K562 (cell line): ENCODE data around the gene RNU6-1. TPM values are rescaled to one million over a fixed set of nuclear protein-coding genes. Genes with fewer than 3 reads are reported as not detected.

Experiments used
- ATAC-seq: fragments of 200-7000 bp; cut with Tn5 transposase; 3 replicates; pipeline ENCODE4 v1.9.1; 2020; ENCODE audit warnings: moderate library complexity
- BruUV-seq: library from RNA; stranded (reverse); fragments of 400-500 nt; replicated peaks from 2 replicates; lab custom pipeline; 2021; lab: Mats Ljungman, UMichigan
- CTCF ChIA-PET: fragments of 300-600 bp; formaldehyde crosslinking; extraction: SDS; loops from one replicate; lab custom pipeline; 2021; ENCODE audit warnings: low intra/inter-chr PET ratio; lab: Yijun Ruan, JAX
- POLR2A ChIA-PET: fragments of 300-600, 350-650 bp; sonication (Branson Sonifier 250); formaldehyde crosslinking; extraction: SDS; loops from one replicate; lab custom pipeline; 2021; ENCODE audit warnings: antibody characterized with exemption, inconsistent platforms; lab: Yijun Ruan, JAX
- DNase-seq, 4 experiments: peaks; one replicate each; pipeline versions ENCODE4 v3.0.0 to v3.0.0-alpha.2; 2011 to 2018; ENCODE audit warnings: low spot score in 3 of 4, mixed read lengths in 3 of 4; ENCODE audit errors: extremely low read depth in 1 of 4
- FAIRE-seq: peaks from 2 replicates; lab custom pipeline; 2011; peaks lifted over from hg19 to GRCh38; lab: Jason Lieb, UNC
- H2AFZ ChIP-seq: 2 replicates; pipeline ENCODE4 v1.6.0; 2011; ENCODE audit warnings: low read depth, low read length, control low read depth, inconsistent platforms
- H3K27ac ChIP-seq: fragments of 200-600 bp; 3 replicates; pipeline ENCODE4 v1.8.0; 2011; ENCODE audit warnings: low read depth, mild to moderate bottlenecking, control low read depth, inconsistent platforms, low read length, moderate library complexity, mixed read lengths; ENCODE audit errors: extremely low read depth
- H3K27me3 ChIP-seq, 2 experiments: fragments of 300-600 bp in 1 of 2; 2 replicates in 1 of 2; 3 replicates in 1 of 2; pipeline versions ENCODE4 v1.6.0 to v1.8.0; 2011; ENCODE audit warnings: inconsistent platforms in 2 of 2, low read length in 2 of 2, mild to moderate bottlenecking in 1 of 2, mixed read lengths in 1 of 2, moderate library complexity in 1 of 2; ENCODE audit not compliant: control insufficient read depth in 2 of 2, insufficient read depth in 2 of 2
- H3K36me3 ChIP-seq: fragments of 300-600 bp; 3 replicates; pipeline ENCODE4 v1.8.0; 2011; ENCODE audit warnings: mild to moderate bottlenecking, low read length, inconsistent platforms; ENCODE audit not compliant: control insufficient read depth, insufficient read depth
- H3K4me1 ChIP-seq, 2 experiments: fragments of 200-600 bp in 1 of 2; replicated peaks in 1 of 2; 2 replicates in 1 of 2; 3 replicates in 1 of 2; pipeline versions ENCODE4 v1.5.1 to v1.8.0; 2011; ENCODE audit warnings: inconsistent platforms in 2 of 2, low read length in 2 of 2, mild to moderate bottlenecking in 1 of 2, mixed read lengths in 1 of 2, moderate library complexity in 1 of 2; ENCODE audit not compliant: control insufficient read depth in 2 of 2, insufficient read depth in 2 of 2
- H3K4me2 ChIP-seq: 2 replicates; pipeline ENCODE4 v1.6.1; 2011; ENCODE audit warnings: low read length, control low read depth, inconsistent platforms, mixed read lengths; ENCODE audit not compliant: insufficient read depth
- H3K4me3 ChIP-seq: fragments of 200-600 bp; sonication (generic), shearing (Covaris generic); 2 replicates; pipeline ENCODE4 v1.5.1; 2016; ENCODE audit warnings: control low read depth, inconsistent platforms
- H3K79me2 ChIP-seq: fragments of 200-600 bp; 3 replicates; pipeline ENCODE4 v1.8.0; 2011; ENCODE audit warnings: low read length, inconsistent platforms; ENCODE audit not compliant: control insufficient read depth, insufficient read depth
- H3K9ac ChIP-seq, 2 experiments: 2 replicates each; pipeline versions ENCODE4 v1.6.0 to v1.6.1; 2011; ENCODE audit warnings: low read depth in 2 of 2, low read length in 2 of 2, control low read depth in 1 of 2, inconsistent platforms in 1 of 2, mild to moderate bottlenecking in 1 of 2, mixed read lengths in 1 of 2; ENCODE audit not compliant: insufficient read depth in 1 of 2
- H3K9me1 ChIP-seq: one replicate; pipeline ENCODE4 v1.6.0; 2011; ENCODE audit warnings: inconsistent platforms, mild to moderate bottlenecking, low read length, moderate library complexity; ENCODE audit not compliant: control insufficient read depth, insufficient read depth
- H3K9me3 ChIP-seq: replicated peaks from 2 replicates; pipeline ENCODE4 v1.5.1; 2011; ENCODE audit warnings: low read depth, low read length, inconsistent platforms; ENCODE audit not compliant: control insufficient read depth, insufficient read depth
- H4K20me1 ChIP-seq: replicated peaks from 2 replicates; pipeline ENCODE4 v1.6.1; 2011; ENCODE audit warnings: low read length, inconsistent platforms, mixed read lengths; ENCODE audit not compliant: control insufficient read depth, insufficient read depth
- SMARCC2 ChIP-seq: fragments of 450-650 bp; IDR thresholded peaks from 2 replicates; pipeline ENCODE4 v1.6.1; 2017; ENCODE audit warnings: antibody characterized with exemption, moderate library complexity, mild to moderate bottlenecking, low read depth
- ZBTB33 ChIP-seq: sonication (generic); formaldehyde crosslinking; IDR thresholded peaks from 2 replicates; pipeline ENCODE4 v1.8.1; 2023; ENCODE audit warnings: mild to moderate bottlenecking, missing genetic modification reagents
- WGBS: fragments of 100-300 bp; shearing (Covaris generic); methylation state at CpG from one replicate; pipeline ENCODE4 v1.1.6; 2016; ENCODE audit warnings: low coverage, mixed read lengths; ENCODE audit not compliant: insufficient coverage; ENCODE audit errors: missing lambda C conversion rate; 5-methylcytosine and 5-hydroxymethylcytosine counted together
- in situ Hi-C: fragments of 300-500 bp; cut with MboI; formaldehyde crosslinking; loops from 4 replicates; pipeline ENCODE4 v1.15.0; 2018; ENCODE audit warnings: inconsistent platforms, mixed read lengths
- intact Hi-C: fragments of 100-400 bp; cut with micrococcal nuclease; formaldehyde crosslinking; loops from 2 replicates; pipeline ENCODE4 v1.14.2; 2022
- polyA plus RNA-seq, 8 experiments: library from polyadenylated mRNA; depleted of rRNA in 4 of 8; stranded (reverse) in 5 of 8; unstranded in 3 of 8; fragments of >200 nt; fragmentation: Nextera tagmentation in 2 of 8; fragmentation: Illumina TruSeq in 1 of 8; extraction: Ambion mirVana in 2 of 8; extraction: Trizol in 1 of 8; gene quantifications; 2 replicates each; pipeline versions ENCODE4 v1.2.1 to v1.2.3, GENCODE V29; 2011 to 2014; ENCODE audit warnings: inconsistent platforms in 1 of 8, missing spikeins in 1 of 8
- total RNA-seq, 7 experiments: library from RNA; depleted of rRNA in 6 of 7; stranded (reverse); fragments of >200 nt in 6 of 7; fragmentation: Illumina TruSeq in 2 of 7; extraction: Trizol in 2 of 7; gene quantifications; 2 replicates each; pipeline versions ENCODE4 v1.2.1 to v1.2.3, GENCODE V29; 2011 to 2021; ENCODE audit warnings: low replicate concordance in 1 of 7

The RNU6-1 gene
- total and polyA plus RNA-seq, 9 of the 15 experiments (the other 6 are each of a cell fraction or from before 2014, with no cell fraction given) = not detected

GRCh38 chr15:67835297-67836133 lies 4.3 kb downstream of the RNU6-1 start:
- Histone ChIP-seq H3K27me3 (peaks cover 2 to 29% of the 10 kb centered on the region in 2 experiments; a peak in 4 of 5 replicates), H3K4me1 (peaks cover 6 to 41% of the 10 kb centered on the region in 2 experiments), H2AFZ (no peak overlapping the region), H3K36me3 (no peaks in the 10 kb centered on the region), H3K9ac (peak overlapping the region in 1 of 2 experiments; percentile 57; a peak in 2 of 4 replicates), H3K9me3 (no peaks in the 10 kb centered on the region), H3K4me3 (no peak overlapping the region), H3K4me2 (no peak overlapping the region), H3K27ac (no peak overlapping the region), H3K9me1 (no peaks in the 10 kb centered on the region), H3K79me2 (no peaks in the 10 kb centered on the region), H4K20me1 (no peaks in the 10 kb centered on the region; the same call in 1 of the 2 replicates)
- TF ChIP-seq SMARCC2 (no peak), ZBTB33 (peak; percentile 62; the same call in 1 of the 2 replicates)
- ChIA-PET CTCF (interaction anchor here (0.6 to 5.5 kb wide), 4 partner anchors 334 to 889 kb away, joined by 3 to 39 read pairs (median 12); no protein-coding TSS in a partner anchor), POLR2A (no interaction called here)
- BruUV-seq = no TSS peak
- WGBS = 46% methylated on average over 47 of the region's 59 CpGs
- no peak for DNase-seq
- ATAC-seq = no peak
- in situ Hi-C loops = loop anchor here (5.0 to 10.0 kb wide), 2 partner anchors 378 to 901 kb away; no protein-coding TSS in a partner anchor
- FAIRE-seq = no peak
- intact Hi-C loops = loop anchor here (1.0 to 10.0 kb wide), 3 partner anchors 378 to 531 kb away; no protein-coding TSS in a partner anchor
